OCI-LY7 (cell line): ENCODE measurements around the gene ARMH2.

Experiments used
- EZH2phosphoT487 ChIP-seq: fragments of 200-600 bp; sonication (generic); IDR thresholded peaks from 2 replicates; pipeline ENCODE4 v1.6.1; 2018; ENCODE audit warnings: low read depth, borderline replicate concordance, mild to moderate bottlenecking, mixed run types, antibody characterized with exemption, low read length, moderate library complexity, mixed read lengths
- TF ChIP-seq, protein P1 (sequence below): fragments of 200-600 bp; sonication (generic); conservative IDR thresholded peaks from 2 replicates; pipeline ENCODE4 v1.5.1; 2014; ENCODE audit warnings: mild to moderate bottlenecking, antibody characterized with exemption, low read length, moderate library complexity, mixed read lengths

DNA sequence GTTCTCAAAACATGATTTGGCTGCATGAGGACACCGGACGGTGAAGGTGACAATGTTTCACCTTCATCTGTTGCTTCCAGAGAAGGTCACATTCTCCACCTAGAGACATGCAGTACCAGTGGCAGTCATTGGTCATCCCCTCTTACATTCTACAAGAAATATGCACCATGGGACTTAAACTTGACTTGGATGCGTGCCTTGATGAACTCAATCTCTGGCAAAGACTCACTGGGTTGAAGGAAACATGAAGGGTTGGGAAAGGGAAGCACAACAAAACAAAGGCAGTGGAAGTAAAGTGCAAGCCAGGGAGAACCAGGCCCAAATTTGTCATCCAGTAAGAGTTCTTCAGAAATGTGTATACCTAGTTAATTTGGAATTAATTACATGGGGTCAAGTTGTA is 39.4 kb upstream of the ARMH2 start:
- TF ChIP-seq, protein P1, sequence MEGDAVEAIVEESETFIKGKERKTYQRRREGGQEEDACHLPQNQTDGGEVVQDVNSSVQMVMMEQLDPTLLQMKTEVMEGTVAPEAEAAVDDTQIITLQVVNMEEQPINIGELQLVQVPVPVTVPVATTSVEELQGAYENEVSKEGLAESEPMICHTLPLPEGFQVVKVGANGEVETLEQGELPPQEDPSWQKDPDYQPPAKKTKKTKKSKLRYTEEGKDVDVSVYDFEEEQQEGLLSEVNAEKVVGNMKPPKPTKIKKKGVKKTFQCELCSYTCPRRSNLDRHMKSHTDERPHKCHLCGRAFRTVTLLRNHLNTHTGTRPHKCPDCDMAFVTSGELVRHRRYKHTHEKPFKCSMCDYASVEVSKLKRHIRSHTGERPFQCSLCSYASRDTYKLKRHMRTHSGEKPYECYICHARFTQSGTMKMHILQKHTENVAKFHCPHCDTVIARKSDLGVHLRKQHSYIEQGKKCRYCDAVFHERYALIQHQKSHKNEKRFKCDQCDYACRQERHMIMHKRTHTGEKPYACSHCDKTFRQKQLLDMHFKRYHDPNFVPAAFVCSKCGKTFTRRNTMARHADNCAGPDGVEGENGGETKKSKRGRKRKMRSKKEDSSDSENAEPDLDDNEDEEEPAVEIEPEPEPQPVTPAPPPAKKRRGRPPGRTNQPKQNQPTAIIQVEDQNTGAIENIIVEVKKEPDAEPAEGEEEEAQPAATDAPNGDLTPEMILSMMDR, result no peak
- TF ChIP-seq EZH2phosphoT487, result no peak
